Activated CD4-positive, alpha-beta T cell treated with anti-CD3 and anti-CD28 coated beads for 36 hours (primary cell): ENCODE measurements around the gene RELCH. TPM values are rescaled to one million over a fixed set of nuclear protein-coding genes. Genes with fewer than 3 reads are reported as not detected.

Experiments used
- ATAC-seq: fragments of 200-7000 bp; cut with Tn5 transposase; one replicate; pipeline ENCODE4 v1.10.0; 2021; ENCODE audit warnings: mild to moderate bottlenecking, moderate library complexity
- CTCF ChIA-PET: fragments of 350-600 bp; sonication (Branson Sonifier 250); formaldehyde crosslinking; loops from one replicate; lab custom pipeline; 2021; ENCODE audit warnings: antibody characterized with exemption; lab: Charles Lee
- POLR2A ChIA-PET: fragments of 350-600 bp; sonication (Branson Sonifier 250); formaldehyde crosslinking; loops from one replicate; lab custom pipeline; 2021; ENCODE audit warnings: antibody characterized with exemption, inconsistent platforms; lab: Charles Lee
- DNase-seq: peaks from one replicate; pipeline ENCODE4 v3.0.0-alpha.2; 2020
- H3K27ac Mint-ChIP-seq: one replicate; pipeline ENCODE4 v1.8.0; 2021; ENCODE audit warnings: mixed read lengths
- H3K27me3 Mint-ChIP-seq: one replicate; pipeline ENCODE4 v1.8.0; 2021; ENCODE audit warnings: mixed read lengths
- H3K36me3 Mint-ChIP-seq: one replicate; pipeline ENCODE4 v1.8.0; 2021; ENCODE audit warnings: low read depth, mixed read lengths
- H3K4me1 Mint-ChIP-seq: one replicate; pipeline ENCODE4 v1.8.0; 2021; ENCODE audit warnings: mixed read lengths
- H3K4me3 Mint-ChIP-seq: one replicate; pipeline ENCODE4 v1.8.0; 2021; ENCODE audit warnings: mild to moderate bottlenecking, moderate library complexity, mixed read lengths
- H3K9me3 Mint-ChIP-seq: one replicate; pipeline ENCODE4 v1.8.0; 2021; ENCODE audit warnings: low read depth, mixed read lengths
- intact Hi-C, 2 experiments: fragments of 100-400 bp; cut with DNase I in 1 of 2; cut with micrococcal nuclease in 1 of 2; formaldehyde crosslinking; loops; one replicate each; pipeline versions ENCODE4 v1.14.2 to v1.15.1; 2022 to 2024; cut with DNase I, micrococcal nuclease
- total RNA-seq, 2 experiments: library from RNA; stranded (reverse); gene quantifications; one replicate each; pipeline ENCODE4 v1.2.3, GENCODE V29; 2021

Gene RELCH
- total RNA-seq, 2 experiments from 2014 or later = 20.5 to 20.7 TPM

- peaks cover 81% of the 10 kb centered on the region for H3K4me1 Mint-ChIP-seq
- ChIA-PET POLR2A (no interaction called here), CTCF (interaction anchor here (2.7 kb wide), 1 partner anchor 9 kb away, joined by 9 read pairs; the partner anchor contains the start of genes PIGN and RELCH)
- intact Hi-C loops = no loop called here
- no peak overlapping the region for H3K4me3 Mint-ChIP-seq
- no peak overlapping the region for H3K27ac Mint-ChIP-seq
- DNase-seq (no peak), ATAC-seq (no peak)
- peaks cover 15% of the 10 kb centered on the region for H3K36me3 Mint-ChIP-seq
- peaks cover 3% of the 10 kb centered on the region for H3K9me3 Mint-ChIP-seq
- no peaks in the 10 kb centered on the region for H3K27me3 Mint-ChIP-seq
These were observed 9.0 kb downstream of the RELCH start for GRCh38 chr18:62196079-62196478.

- ATAC-seq = no peak
- Mint-ChIP-seq H3K27me3 (no peaks in the 10 kb centered on the region), H3K4me1 (peaks cover 72% of the 10 kb centered on the region), H3K4me3 (no peak overlapping the region), H3K27ac (no peak overlapping the region), H3K9me3 (peaks cover 3% of the 10 kb centered on the region), H3K36me3 (peaks cover 8% of the 10 kb centered on the region)
- intact Hi-C loops = no loop called here
- ChIA-PET CTCF (interaction anchor here (0.7 to 4.3 kb wide), 7 partner anchors 10 to 997 kb away, joined by 3 to 24 read pairs (median 3); partner anchors contain the start of genes PIGN and RELCH), POLR2A (interaction anchor here (2.1 kb wide), 1 partner anchor 10 kb away, joined by 10 read pairs; the partner anchor contains the start of genes PIGN and RELCH)
- DNase-seq = no peak
These were observed 9.9 kb downstream of the RELCH start for GRCh38 chr18:62196980-62197379.

- intact Hi-C loops = no loop called here
- ATAC-seq = peak; percentile 84
These were observed 11.2 kb downstream of the RELCH start for GRCh38 chr18:62198259-62198658.

GRCh38 chr18:62199629-62200028, 12.6 kb downstream of the RELCH start:
- ATAC-seq = no peak
- Mint-ChIP-seq H3K4me3 (no peak overlapping the region), H3K36me3 (no peaks in the 10 kb centered on the region), H3K9me3 (no peaks in the 10 kb centered on the region), H3K4me1 (peaks cover 51% of the 10 kb centered on the region), H3K27me3 (no peaks in the 10 kb centered on the region), H3K27ac (no peak overlapping the region)
- intact Hi-C loops = no loop called here
- CTCF ChIA-PET = interaction anchor here (0.5 to 4.3 kb wide), 10 partner anchors 10 to 1140 kb away, joined by 3 to 24 read pairs (median 4); no protein-coding TSS in a partner anchor
- POLR2A ChIA-PET = no interaction called here
- DNase-seq = no peak

More at GRCh38 chr18:62198259-62198658, 11.2 kb downstream of the RELCH start:
- DNase-seq = no peak
- ChIA-PET CTCF (interaction anchor here (1.5 to 4.3 kb wide), 6 partner anchors 11 to 51 kb away, joined by 4 to 24 read pairs (median 8); partner anchors contain the start of genes PIGN and RELCH), POLR2A (interaction anchor here (0.8 to 2.1 kb wide), 2 partner anchors 11 to 49 kb away, joined by 3 to 10 read pairs; partner anchors contain the start of genes PIGN and RELCH)
- Mint-ChIP-seq H3K4me1 (peaks cover 61% of the 10 kb centered on the region), H3K36me3 (no peaks in the 10 kb centered on the region), H3K9me3 (no peaks in the 10 kb centered on the region), H3K4me3 (no peak overlapping the region), H3K27ac (no peak overlapping the region), H3K27me3 (no peaks in the 10 kb centered on the region)

- no peaks in the 10 kb centered on the region for H3K27me3 Mint-ChIP-seq
- H3K4me1 Mint-ChIP-seq = peaks cover 50% of the 10 kb centered on the region
- no peak for DNase-seq
- POLR2A ChIA-PET = no interaction called here
- no peak overlapping the region for H3K4me3 Mint-ChIP-seq
- CTCF ChIA-PET = interaction anchor here (0.5 to 4.3 kb wide), 11 partner anchors 10 to 1139 kb away, joined by 3 to 24 read pairs (median 3); partner anchors contain the start of genes PIGN and RELCH
- no peaks in the 10 kb centered on the region for H3K36me3 Mint-ChIP-seq
- ATAC-seq = peak; percentile 45
- no peak overlapping the region for H3K27ac Mint-ChIP-seq
- H3K9me3 Mint-ChIP-seq = no peaks in the 10 kb centered on the region
- intact Hi-C loops = no loop called here
These were observed 13.3 kb downstream of the RELCH start for GRCh38 chr18:62200121-62200914.

- H3K27ac Mint-ChIP-seq = no peak overlapping the region
- H3K27me3 Mint-ChIP-seq = no peaks in the 10 kb centered on the region
- no peak for DNase-seq
- no peak for ATAC-seq
- peaks cover 38% of the 10 kb centered on the region for H3K4me1 Mint-ChIP-seq
- ChIA-PET POLR2A (no interaction called here), CTCF (interaction anchor here (1.0 to 1.5 kb wide), 3 partner anchors 9 to 47 kb away, joined by 3 to 5 read pairs (median 4); partner anchors contain the start of genes PIGN and RELCH)
- no peak overlapping the region for H3K4me3 Mint-ChIP-seq
- intact Hi-C loops = no loop called here
- H3K9me3 Mint-ChIP-seq = no peaks in the 10 kb centered on the region
- H3K36me3 Mint-ChIP-seq = no peaks in the 10 kb centered on the region
These were observed 14.8 kb downstream of the RELCH start for GRCh38 chr18:62201870-62202269.

GRCh38 chr18:62205824-62206223, 18.8 kb downstream of the RELCH start:
- intact Hi-C loops = no loop called here
- H3K4me1 Mint-ChIP-seq = peaks cover 35% of the 10 kb centered on the region
- H3K4me3 Mint-ChIP-seq = no peak overlapping the region
- ATAC-seq (no peak), DNase-seq (no peak)
- no peaks in the 10 kb centered on the region for H3K27me3 Mint-ChIP-seq
- peaks cover 3% of the 10 kb centered on the region for H3K9me3 Mint-ChIP-seq
- CTCF ChIA-PET = no interaction called here
- peaks cover 5% of the 10 kb centered on the region for H3K36me3 Mint-ChIP-seq
- POLR2A ChIA-PET = no interaction called here
- H3K27ac Mint-ChIP-seq = no peak overlapping the region

- POLR2A ChIA-PET = no interaction called here
These were observed 19.5 kb downstream of the RELCH start for GRCh38 chr18:62206593-62206992.

GRCh38 chr18:62209046-62209445, 22.0 kb downstream of the RELCH start:
- Mint-ChIP-seq H3K4me3 (no peak overlapping the region), H3K36me3 (peaks cover 17% of the 10 kb centered on the region), H3K27me3 (no peaks in the 10 kb centered on the region), H3K9me3 (peaks cover 3% of the 10 kb centered on the region), H3K4me1 (peaks cover 33% of the 10 kb centered on the region), H3K27ac (no peak overlapping the region)
- no peak for DNase-seq
- ATAC-seq = no peak
- intact Hi-C loops = no loop called here
- ChIA-PET CTCF (interaction anchor here (1.4 to 2.6 kb wide), 4 partner anchors 9 to 41 kb away, joined by 4 to 10 read pairs (median 4); no protein-coding TSS in a partner anchor), POLR2A (no interaction called here)

More at GRCh38 chr18:62206593-62206992, 19.5 kb downstream of the RELCH start:
- intact Hi-C loops = no loop called here
- Mint-ChIP-seq H3K4me3 (no peak overlapping the region), H3K9me3 (peaks cover 3% of the 10 kb centered on the region), H3K27ac (no peak overlapping the region), H3K4me1 (peaks cover 35% of the 10 kb centered on the region), H3K27me3 (no peaks in the 10 kb centered on the region), H3K36me3 (peaks cover 5% of the 10 kb centered on the region)
- CTCF ChIA-PET = no interaction called here
- DNase-seq (no peak), ATAC-seq (no peak)

GRCh38 chr18:62210138-62210537, 23.1 kb downstream of the RELCH start:
- DNase-seq (no peak), ATAC-seq (no peak)
- intact Hi-C loops = no loop called here
- POLR2A ChIA-PET = no interaction called here
- no peak overlapping the region for H3K27ac Mint-ChIP-seq
- peaks cover 3% of the 10 kb centered on the region for H3K9me3 Mint-ChIP-seq
- H3K36me3 Mint-ChIP-seq = peaks cover 21% of the 10 kb centered on the region
- H3K27me3 Mint-ChIP-seq = no peaks in the 10 kb centered on the region
- H3K4me1 Mint-ChIP-seq = peaks cover 31% of the 10 kb centered on the region
- CTCF ChIA-PET = interaction anchor here (0.6 to 2.6 kb wide), 2 partner anchors 10 to 1222 kb away, joined by 4 to 5 read pairs; no protein-coding TSS in a partner anchor
- no peak overlapping the region for H3K4me3 Mint-ChIP-seq

- Mint-ChIP-seq H3K27ac (no peak overlapping the region), H3K4me1 (peaks cover 31% of the 10 kb centered on the region)
These were observed 24.3 kb downstream of the RELCH start for GRCh38 chr18:62211325-62211828.

More at GRCh38 chr18:62211325-62211828, 24.3 kb downstream of the RELCH start:
- intact Hi-C loops = no loop called here
- peaks cover 3% of the 10 kb centered on the region for H3K9me3 Mint-ChIP-seq
- no peak for DNase-seq
- ChIA-PET POLR2A (no interaction called here), CTCF (interaction anchor here (2.6 kb wide), 1 partner anchor 11 kb away, joined by 5 read pairs; no protein-coding TSS in a partner anchor)
- no peaks in the 10 kb centered on the region for H3K27me3 Mint-ChIP-seq
- ATAC-seq = no peak
- no peak overlapping the region for H3K4me3 Mint-ChIP-seq
- peaks cover 24% of the 10 kb centered on the region for H3K36me3 Mint-ChIP-seq
